H4 (cell line): ENCODE results near the gene MYEF2. TPM values are rescaled to one million over a fixed set of nuclear protein-coding genes. Genes with fewer than 3 reads are reported as not detected.

Experiments used
- DNase-seq: peaks from one replicate; pipeline ENCODE4 v3.0.0-alpha.2; 2015; ENCODE audit warnings: low spot score
- total RNA-seq: library from RNA; depleted of rRNA; stranded (reverse); fragments of >200 nt; shearing (Covaris generic); gene quantifications from 2 replicates; pipeline ENCODE4 v1.2.3, GENCODE V29; 2014; rRNA removed

Gene MYEF2
- total RNA-seq, 1 experiment from 2014 or later: 2.7 TPM

DNA sequence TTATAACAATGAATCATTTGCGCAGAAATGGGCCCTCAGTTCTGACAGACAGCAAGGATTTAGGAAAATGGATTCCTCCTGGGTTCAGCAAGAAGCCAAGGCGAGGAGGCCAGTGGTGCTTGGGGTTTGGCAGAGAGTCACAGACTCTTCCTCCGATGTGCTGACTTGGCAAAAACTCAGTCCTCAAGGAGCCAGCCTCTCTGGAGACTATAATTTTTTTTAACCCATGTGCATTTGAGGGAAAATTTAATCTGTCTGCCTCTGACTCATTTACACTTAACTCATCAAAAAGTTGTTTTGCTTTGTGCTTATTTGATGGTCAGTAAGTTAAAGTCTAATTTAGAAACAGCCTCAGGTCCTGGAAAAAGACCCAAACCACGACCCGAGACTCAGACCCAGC lies 91.5 kb downstream of the MYEF2 start:
- peak; percentile 14 for DNase-seq

DNA sequence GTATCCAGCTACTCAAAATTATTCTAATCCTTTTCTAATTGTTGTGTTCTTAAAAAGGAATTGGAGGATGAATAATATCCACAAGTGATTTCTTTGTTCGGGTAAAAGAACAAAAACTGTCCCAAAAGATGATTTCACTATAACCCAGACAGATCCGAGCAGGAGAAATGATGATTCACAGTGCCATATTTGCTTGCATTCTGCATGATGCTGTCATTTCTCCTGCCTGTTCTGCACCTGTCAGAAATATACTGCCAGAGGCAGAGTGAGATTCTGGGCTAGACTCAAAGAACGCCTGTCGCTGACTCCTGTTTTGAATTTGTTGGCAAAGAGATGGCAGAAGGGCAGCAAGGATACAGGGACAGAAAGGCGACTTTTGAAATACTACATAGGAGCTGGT lies 92.0 kb downstream of the MYEF2 start:
- DNase-seq: no peak

- DNase-seq: no peak
These were observed 92.5 kb downstream of the MYEF2 start for GRCh38 chr15:48085591-48085930.

- peak; percentile 52 for DNase-seq
These were observed 93.1 kb downstream of the MYEF2 start for GRCh38 chr15:48084759-48085590.

Other genes with a start within 250 kb of the MYEF2 start
- not detected in 2 replicates for gene SLC24A5, start 57.3 kb downstream of the MYEF2 start, total RNA-seq
- not detected in 2 replicates for gene CTXN2, start 13.4 kb upstream of the MYEF2 start, total RNA-seq
- gene SLC12A1, start 28.0 kb upstream of the MYEF2 start, total RNA-seq: not detected in 2 replicates
- 103 and 132 TPM in 2 replicates for gene DUT, start 153.1 kb upstream of the MYEF2 start, total RNA-seq